ENCODE results near the gene LRRN2. TPM values are rescaled to one million over a fixed set of nuclear protein-coding genes. Genes with fewer than 3 reads are reported as not detected.

LRRN2 gene
- polyA plus RNA-seq, 2 of the 4 experiments (the other 2 are of a cell fraction): 3.6 to 6.6 TPM

- Histone ChIP-seq H3K9me3 (no peaks in the 10 kb centered on the region), H3K4me1 (peaks cover 42% of the 10 kb centered on the region), H3K27ac (peak overlapping the region in 1 of 2 experiments; percentile 64; a peak in 3 of 6 replicates), H3K4me3 (no peak overlapping the region), H3K4me2 (no peak overlapping the region)
- FAIRE-seq: no peak
- DNase-seq (ENCODE audit: low read depth in 1 of 2, low spot score in 1 of 2): no peak
- WGBS (ENCODE audit: missing lambda C conversion rate): 84% methylated on average over 7 of the region's 7 CpGs
- ChIA-PET CTCF (interaction anchor here (0.9 to 2.7 kb wide), 5 partner anchors 15 to 164 kb away, joined by 3 to 14 read pairs (median 6); no protein-coding TSS in a partner anchor), POLR2A (no interaction called here)
- no peak for ATAC-seq
- TF ChIP-seq HDAC2 (IDR thresholded peaks at IDR 0.05) (no peak), SREBF2 (IDR thresholded peaks at IDR 0.05) (no peak), ELK1 (IDR thresholded peaks at IDR 0.05; ENCODE audit: low read depth, low read length) (no peak), HEYL (CRISPR knock-in tag; IDR thresholded peaks at IDR 0.05) (no peak), NPAS2 (CRISPR knock-in tag; IDR thresholded peaks at IDR 0.05; ENCODE audit: borderline replicate concordance) (no peak), FOSL2 (IDR thresholded peaks at IDR 0.05) (no peak), FOSL2 (CRISPR knock-in tag; IDR thresholded peaks at IDR 0.05) (no peak), EHMT2 (IDR thresholded peaks at IDR 0.05; ENCODE audit: low read depth) (no peak), MYC (IDR thresholded peaks at IDR 0.05; ENCODE audit: borderline replicate concordance, low read length) (no peak), POLR2A (IDR thresholded peaks at IDR 0.05; ENCODE audit: low read length) (no peak), BHLHE40 (IDR thresholded peaks at IDR 0.05; ENCODE audit: low read depth, low read length) (no peak), NFE2L2 (conservative IDR thresholded peaks at IDR 0.05; ENCODE audit: low read length) (no peak)
- TF ChIP-seq, protein P1, sequence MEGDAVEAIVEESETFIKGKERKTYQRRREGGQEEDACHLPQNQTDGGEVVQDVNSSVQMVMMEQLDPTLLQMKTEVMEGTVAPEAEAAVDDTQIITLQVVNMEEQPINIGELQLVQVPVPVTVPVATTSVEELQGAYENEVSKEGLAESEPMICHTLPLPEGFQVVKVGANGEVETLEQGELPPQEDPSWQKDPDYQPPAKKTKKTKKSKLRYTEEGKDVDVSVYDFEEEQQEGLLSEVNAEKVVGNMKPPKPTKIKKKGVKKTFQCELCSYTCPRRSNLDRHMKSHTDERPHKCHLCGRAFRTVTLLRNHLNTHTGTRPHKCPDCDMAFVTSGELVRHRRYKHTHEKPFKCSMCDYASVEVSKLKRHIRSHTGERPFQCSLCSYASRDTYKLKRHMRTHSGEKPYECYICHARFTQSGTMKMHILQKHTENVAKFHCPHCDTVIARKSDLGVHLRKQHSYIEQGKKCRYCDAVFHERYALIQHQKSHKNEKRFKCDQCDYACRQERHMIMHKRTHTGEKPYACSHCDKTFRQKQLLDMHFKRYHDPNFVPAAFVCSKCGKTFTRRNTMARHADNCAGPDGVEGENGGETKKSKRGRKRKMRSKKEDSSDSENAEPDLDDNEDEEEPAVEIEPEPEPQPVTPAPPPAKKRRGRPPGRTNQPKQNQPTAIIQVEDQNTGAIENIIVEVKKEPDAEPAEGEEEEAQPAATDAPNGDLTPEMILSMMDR (IDR thresholded peaks at IDR 0.05): no peak
Observed at GRCh38 chr1:204729516-204729915, 44.0 kb upstream of the LRRN2 start.

GRCh38 chr1:204728456-204728855 is 42.9 kb upstream of the LRRN2 start:
- peak; percentile 43 for FAIRE-seq
- ChIA-PET POLR2A (interaction anchor here (1.0 kb wide), 1 partner anchor 44 kb away, joined by 3 read pairs; no protein-coding TSS in a partner anchor), CTCF (interaction anchor here (1.1 to 2.7 kb wide), 5 partner anchors 18 to 163 kb away, joined by 5 to 14 read pairs (median 6); no protein-coding TSS in a partner anchor)
- peak; percentile 35 to 67 for DNase-seq (ENCODE audit: low read depth in 1 of 2, low spot score in 1 of 2)
- WGBS (ENCODE audit: missing lambda C conversion rate): 17% methylated on average over 3 of the region's 3 CpGs
- Histone ChIP-seq H3K4me2 (peak overlapping the region; percentile 78), H3K4me3 (no peak overlapping the region), H3K27ac (peak overlapping the region; percentile 40 to 82; a peak in 5 of 6 replicates), H3K9me3 (no peaks in the 10 kb centered on the region), H3K4me1 (peaks cover 45% of the 10 kb centered on the region)
- TF ChIP-seq RNF2 (IDR thresholded peaks at IDR 0.05; ENCODE audit: borderline replicate concordance, low read depth): no peak
- TF ChIP-seq CEBPB (IDR thresholded peaks at IDR 0.05): 0 out of 4 replicates have a peak, but pooled peaks of 1 of the 2 experiments have one; percentile 15
- TF ChIP-seq, protein P2, sequence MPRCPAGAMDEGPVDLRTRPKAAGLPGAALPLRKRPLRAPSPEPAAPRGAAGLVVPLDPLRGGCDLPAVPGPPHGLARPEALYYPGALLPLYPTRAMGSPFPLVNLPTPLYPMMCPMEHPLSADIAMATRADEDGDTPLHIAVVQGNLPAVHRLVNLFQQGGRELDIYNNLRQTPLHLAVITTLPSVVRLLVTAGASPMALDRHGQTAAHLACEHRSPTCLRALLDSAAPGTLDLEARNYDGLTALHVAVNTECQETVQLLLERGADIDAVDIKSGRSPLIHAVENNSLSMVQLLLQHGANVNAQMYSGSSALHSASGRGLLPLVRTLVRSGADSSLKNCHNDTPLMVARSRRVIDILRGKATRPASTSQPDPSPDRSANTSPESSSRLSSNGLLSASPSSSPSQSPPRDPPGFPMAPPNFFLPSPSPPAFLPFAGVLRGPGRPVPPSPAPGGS (IDR thresholded peaks at IDR 0.05): no peak
- no peak for TF ChIP-seq SMC3 (IDR thresholded peaks at IDR 0.05)
- no peak for ATAC-seq

DNA sequence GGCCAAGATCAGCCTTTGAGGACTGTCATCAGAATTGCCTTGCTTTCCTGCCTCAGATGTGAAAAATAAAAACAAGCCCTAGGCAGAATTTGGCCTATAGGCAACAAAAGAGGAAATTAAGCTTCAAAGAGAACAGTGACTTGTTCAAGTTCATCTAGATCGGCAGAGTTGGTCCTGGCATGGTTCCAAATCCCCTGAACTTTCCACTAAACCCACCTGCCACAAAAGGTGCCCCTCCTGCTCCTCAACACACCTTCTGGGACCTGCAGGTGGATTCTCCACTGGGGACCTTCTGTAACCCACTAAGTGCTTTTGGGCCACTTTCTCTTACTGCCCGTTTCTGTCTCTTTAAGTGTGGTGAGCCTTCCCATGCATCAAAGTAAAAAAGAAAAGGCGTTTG is 42.5 kb upstream of the LRRN2 start:
- Histone ChIP-seq H3K4me2 (peak overlapping the region; percentile 78), H3K4me1 (peaks cover 48% of the 10 kb centered on the region), H3K9me3 (no peaks in the 10 kb centered on the region), H3K4me3 (no peak overlapping the region), H3K27ac (peak overlapping the region; percentile 40 to 82; a peak in 5 of 6 replicates)
- no peak for FAIRE-seq
- POLR2A ChIA-PET: interaction anchor here (1.0 kb wide), 1 partner anchor 43 kb away, joined by 3 read pairs; no protein-coding TSS in a partner anchor
- DNase-seq (ENCODE audit: low read depth in 1 of 2, low spot score in 1 of 2): no peak
- 13% methylated on average over 3 of the region's 3 CpGs for WGBS (ENCODE audit: missing lambda C conversion rate)
- ATAC-seq: no peak
- CTCF ChIA-PET: interaction anchor here (1.1 to 2.7 kb wide), 5 partner anchors 19 to 162 kb away, joined by 5 to 14 read pairs (median 6); no protein-coding TSS in a partner anchor
- TF ChIP-seq MAX (IDR thresholded peaks at IDR 0.05) (no peak), USF2 (IDR thresholded peaks at IDR 0.05) (no peak), CBX2 (IDR thresholded peaks at IDR 0.05; ENCODE audit: borderline replicate concordance, low read depth) (no peak), FOSB (CRISPR knock-in tag; IDR thresholded peaks at IDR 0.05) (no peak), RNF2 (IDR thresholded peaks at IDR 0.05; ENCODE audit: borderline replicate concordance, low read depth) (no peak), HDAC2 (IDR thresholded peaks at IDR 0.05) (no peak)
- TF ChIP-seq, protein P3, sequence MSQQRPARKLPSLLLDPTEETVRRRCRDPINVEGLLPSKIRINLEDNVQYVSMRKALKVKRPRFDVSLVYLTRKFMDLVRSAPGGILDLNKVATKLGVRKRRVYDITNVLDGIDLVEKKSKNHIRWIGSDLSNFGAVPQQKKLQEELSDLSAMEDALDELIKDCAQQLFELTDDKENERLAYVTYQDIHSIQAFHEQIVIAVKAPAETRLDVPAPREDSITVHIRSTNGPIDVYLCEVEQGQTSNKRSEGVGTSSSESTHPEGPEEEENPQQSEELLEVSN (IDR thresholded peaks at IDR 0.05; ENCODE audit: borderline replicate concordance, low read depth): no peak
- TF ChIP-seq, protein P2 (IDR thresholded peaks at IDR 0.05): no peak

Measured in A549 (cell line).